GM18498 (cell line): ENCODE results near the gene MLST8.
"Not testable (repeated sequence)": the region's sequence is repeated elsewhere in the genome, so short reads cannot be mapped to it uniquely, and the experiment has no call there.

Source experiments
- ATAC-seq: cut with Tn5 transposase; IDR thresholded peaks from one replicate; pipeline ENCODE4 v1.9.1; 2021; ENCODE audit warnings: mild to moderate bottlenecking, moderate library complexity; ENCODE audit not compliant: unreplicated experiment

The MLST8 gene

GRCh38 chr16:2243031-2243528, 37.8 kb downstream of the MLST8 start:
- ATAC-seq: no peak

GRCh38 chr16:2243781-2244180, 38.5 kb downstream of the MLST8 start:
- ATAC-seq: no peak

- no peak for ATAC-seq
Measured at GRCh38 chr16:2244301-2244700, 39.0 kb downstream of the MLST8 start.

GRCh38 chr16:2244926-2245795, 39.9 kb downstream of the MLST8 start:
- no peak for ATAC-seq

GRCh38 chr16:2246301-2246885, 41.1 kb downstream of the MLST8 start:
- no peak for ATAC-seq

- no peak for ATAC-seq
Measured at GRCh38 chr16:2250652-2251295, 45.5 kb downstream of the MLST8 start.

GRCh38 chr16:2251296-2252111, 46.2 kb downstream of the MLST8 start, which contains the start of gene ECI1:
TSS of gene ECI1 (minus strand) at chr16:2251587. CDS start at chr16:2251566, 21 bp downstream.
- peak; percentile 91 for ATAC-seq

- ATAC-seq: no peak
Measured at GRCh38 chr16:2252806-2253148, 47.5 kb downstream of the MLST8 start.

GRCh38 chr16:2253293-2253692, 48.0 kb downstream of the MLST8 start:
- ATAC-seq: no peak

GRCh38 chr16:2256531-2257140, 51.4 kb downstream of the MLST8 start:
- no peak for ATAC-seq

GRCh38 chr16:2257726-2258125, 52.5 kb downstream of the MLST8 start:
- ATAC-seq: no peak

GRCh38 chr16:2258530-2258929, 53.3 kb downstream of the MLST8 start:
- ATAC-seq: not testable (repeated sequence)
